ENCODE measurements around the gene SORBS2.

DNA sequence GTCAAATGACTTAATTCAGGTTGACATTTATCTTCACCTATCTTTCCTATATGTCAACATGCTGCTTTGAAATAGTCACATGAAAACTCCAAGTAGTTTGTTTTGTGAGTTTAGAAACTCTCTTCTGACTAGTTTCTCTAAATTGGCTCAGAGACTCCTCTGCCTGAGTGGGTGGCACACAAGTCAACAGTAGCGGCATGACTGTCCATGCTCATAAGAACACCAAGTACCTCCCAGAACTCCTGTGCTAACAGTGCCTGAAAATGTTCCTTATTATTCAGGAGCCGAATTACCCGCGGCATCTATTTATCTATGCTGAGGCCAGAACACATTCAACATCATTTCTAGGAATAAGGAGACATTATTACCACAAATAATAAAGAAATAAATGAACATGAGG lies 116.3 kb downstream of the SORBS2 start:
- TF ChIP-seq, protein P1, sequence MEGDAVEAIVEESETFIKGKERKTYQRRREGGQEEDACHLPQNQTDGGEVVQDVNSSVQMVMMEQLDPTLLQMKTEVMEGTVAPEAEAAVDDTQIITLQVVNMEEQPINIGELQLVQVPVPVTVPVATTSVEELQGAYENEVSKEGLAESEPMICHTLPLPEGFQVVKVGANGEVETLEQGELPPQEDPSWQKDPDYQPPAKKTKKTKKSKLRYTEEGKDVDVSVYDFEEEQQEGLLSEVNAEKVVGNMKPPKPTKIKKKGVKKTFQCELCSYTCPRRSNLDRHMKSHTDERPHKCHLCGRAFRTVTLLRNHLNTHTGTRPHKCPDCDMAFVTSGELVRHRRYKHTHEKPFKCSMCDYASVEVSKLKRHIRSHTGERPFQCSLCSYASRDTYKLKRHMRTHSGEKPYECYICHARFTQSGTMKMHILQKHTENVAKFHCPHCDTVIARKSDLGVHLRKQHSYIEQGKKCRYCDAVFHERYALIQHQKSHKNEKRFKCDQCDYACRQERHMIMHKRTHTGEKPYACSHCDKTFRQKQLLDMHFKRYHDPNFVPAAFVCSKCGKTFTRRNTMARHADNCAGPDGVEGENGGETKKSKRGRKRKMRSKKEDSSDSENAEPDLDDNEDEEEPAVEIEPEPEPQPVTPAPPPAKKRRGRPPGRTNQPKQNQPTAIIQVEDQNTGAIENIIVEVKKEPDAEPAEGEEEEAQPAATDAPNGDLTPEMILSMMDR (IDR thresholded peaks at IDR 0.05): no peak
- TF ChIP-seq POLR2A (IDR thresholded peaks at IDR 0.05; ENCODE audit: low read length): no peak
- no peak for TF ChIP-seq ZFP36 (IDR thresholded peaks at IDR 0.05; ENCODE audit: borderline replicate concordance, partially characterized antibody)
- TF ChIP-seq, protein P2, sequence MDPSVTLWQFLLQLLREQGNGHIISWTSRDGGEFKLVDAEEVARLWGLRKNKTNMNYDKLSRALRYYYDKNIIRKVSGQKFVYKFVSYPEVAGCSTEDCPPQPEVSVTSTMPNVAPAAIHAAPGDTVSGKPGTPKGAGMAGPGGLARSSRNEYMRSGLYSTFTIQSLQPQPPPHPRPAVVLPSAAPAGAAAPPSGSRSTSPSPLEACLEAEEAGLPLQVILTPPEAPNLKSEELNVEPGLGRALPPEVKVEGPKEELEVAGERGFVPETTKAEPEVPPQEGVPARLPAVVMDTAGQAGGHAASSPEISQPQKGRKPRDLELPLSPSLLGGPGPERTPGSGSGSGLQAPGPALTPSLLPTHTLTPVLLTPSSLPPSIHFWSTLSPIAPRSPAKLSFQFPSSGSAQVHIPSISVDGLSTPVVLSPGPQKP (IDR thresholded peaks at IDR 0.05; ENCODE audit: low read depth, low read length): no peak
- TF ChIP-seq ESRRA (IDR thresholded peaks at IDR 0.05; ENCODE audit: borderline replicate concordance, low read length): no peak
- TF ChIP-seq, protein P3, sequence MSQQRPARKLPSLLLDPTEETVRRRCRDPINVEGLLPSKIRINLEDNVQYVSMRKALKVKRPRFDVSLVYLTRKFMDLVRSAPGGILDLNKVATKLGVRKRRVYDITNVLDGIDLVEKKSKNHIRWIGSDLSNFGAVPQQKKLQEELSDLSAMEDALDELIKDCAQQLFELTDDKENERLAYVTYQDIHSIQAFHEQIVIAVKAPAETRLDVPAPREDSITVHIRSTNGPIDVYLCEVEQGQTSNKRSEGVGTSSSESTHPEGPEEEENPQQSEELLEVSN (IDR thresholded peaks at IDR 0.05; ENCODE audit: borderline replicate concordance, low read depth): no peak
- no peak for TF ChIP-seq BHLHE40 (IDR thresholded peaks at IDR 0.05; ENCODE audit: low read depth, low read length)
- no peak for TF ChIP-seq PHF8 (IDR thresholded peaks at IDR 0.05; ENCODE audit: borderline replicate concordance, low read depth)
- no peak for TF ChIP-seq EP300 (IDR thresholded peaks at IDR 0.05)
